Epithelial cell of proximal tubule (primary cell): Measurements from ENCODE around the gene COMMD9. TPM values are rescaled to one million over a fixed set of nuclear protein-coding genes. Genes with fewer than 3 reads are reported as not detected.

Experiments used
- DNase-seq: peaks from one replicate; pipeline ENCODE4 v3.0.0-alpha.2; 2011; ENCODE audit warnings: low read depth
- H3K4me3 ChIP-seq: 2 replicates; pipeline ENCODE4 v1.5.1; 2011; ENCODE audit warnings: low read depth, mild to moderate bottlenecking, low read length
- CTCF ChIP-seq: conservative IDR thresholded peaks from 2 replicates; pipeline ENCODE4 v1.5.1; 2012; ENCODE audit warnings: low read depth, mild to moderate bottlenecking, low read length
- total RNA-seq: library from RNA; depleted of rRNA; stranded (reverse); fragments of >200 nt; gene quantifications from 2 replicates; pipeline ENCODE4 v1.2.3, GENCODE V29; 2015

Gene COMMD9
- total RNA-seq, 1 donor from 2014 or later = 56.7 TPM

GRCh38 chr11:36257351-36257750 lies 31.9 kb downstream of the COMMD9 start:
- TF ChIP-seq CTCF = no peak

GRCh38 chr11:36254713-36255112 lies 34.5 kb downstream of the COMMD9 start:
- TF ChIP-seq CTCF = no peak
- DNase-seq = no peak
- H3K4me3 ChIP-seq = no peak overlapping the region

More at GRCh38 chr11:36257351-36257750, 31.9 kb downstream of the COMMD9 start:
- peak; percentile 68 for DNase-seq
- no peak overlapping the region for H3K4me3 ChIP-seq

GRCh38 chr11:36253238-36253637 lies 36.0 kb downstream of the COMMD9 start:
- no peak overlapping the region for H3K4me3 ChIP-seq
- no peak for TF ChIP-seq CTCF
- DNase-seq = no peak

- no peak for DNase-seq
- TF ChIP-seq CTCF = no peak
- H3K4me3 ChIP-seq = no peak overlapping the region
Observed at GRCh38 chr11:36251823-36252222, 37.4 kb downstream of the COMMD9 start.

- no peak for TF ChIP-seq CTCF
- no peak overlapping the region for H3K4me3 ChIP-seq
- DNase-seq = peak; percentile 77
Observed at GRCh38 chr11:36249246-36249645, 40.0 kb downstream of the COMMD9 start.

GRCh38 chr11:36248436-36248835 lies 40.8 kb downstream of the COMMD9 start:
- no peak for TF ChIP-seq CTCF
- no peak overlapping the region for H3K4me3 ChIP-seq
- DNase-seq = no peak

- DNase-seq = no peak
- no peak for TF ChIP-seq CTCF
- H3K4me3 ChIP-seq = no peak overlapping the region
Observed at GRCh38 chr11:36247493-36247892, 41.7 kb downstream of the COMMD9 start.
